Effector CD4-positive, alpha-beta T cell (primary cell): ENCODE results near the gene SHMT2.

ENCODE experiments used
- DNase-seq: peaks from one replicate; pipeline ENCODE4 v3.0.0-alpha.2; 2020

The SHMT2 gene

DNA sequence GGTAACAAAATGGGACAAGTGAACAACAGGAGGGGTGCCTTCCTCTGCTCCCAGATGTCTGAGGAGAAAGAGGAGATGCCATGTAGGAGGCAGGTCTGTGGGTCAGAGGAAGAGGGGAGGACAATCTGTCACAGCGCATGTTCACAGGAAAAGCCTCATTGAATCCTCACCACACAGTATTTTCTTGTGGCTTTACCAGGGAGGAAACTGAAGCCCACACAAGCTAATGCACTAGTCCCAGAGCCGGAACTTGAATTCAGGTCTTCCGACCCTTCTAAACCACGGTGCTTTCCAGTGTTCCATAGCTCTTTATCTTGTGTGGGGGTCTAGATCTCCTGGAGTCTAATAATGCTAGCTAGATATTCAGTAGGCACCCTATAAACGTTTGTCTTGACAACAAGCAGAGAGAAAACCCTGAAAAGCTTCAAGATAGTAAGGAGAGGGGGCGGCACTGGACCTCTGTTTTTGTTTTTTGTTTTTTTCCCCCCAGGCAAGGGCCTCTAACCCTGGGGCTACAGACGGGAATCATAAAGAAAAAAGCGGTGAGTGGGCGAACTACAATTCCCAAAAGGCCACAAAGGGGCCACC is 371 bp upstream of the SHMT2 start:
- no peak for DNase-seq

DNA sequence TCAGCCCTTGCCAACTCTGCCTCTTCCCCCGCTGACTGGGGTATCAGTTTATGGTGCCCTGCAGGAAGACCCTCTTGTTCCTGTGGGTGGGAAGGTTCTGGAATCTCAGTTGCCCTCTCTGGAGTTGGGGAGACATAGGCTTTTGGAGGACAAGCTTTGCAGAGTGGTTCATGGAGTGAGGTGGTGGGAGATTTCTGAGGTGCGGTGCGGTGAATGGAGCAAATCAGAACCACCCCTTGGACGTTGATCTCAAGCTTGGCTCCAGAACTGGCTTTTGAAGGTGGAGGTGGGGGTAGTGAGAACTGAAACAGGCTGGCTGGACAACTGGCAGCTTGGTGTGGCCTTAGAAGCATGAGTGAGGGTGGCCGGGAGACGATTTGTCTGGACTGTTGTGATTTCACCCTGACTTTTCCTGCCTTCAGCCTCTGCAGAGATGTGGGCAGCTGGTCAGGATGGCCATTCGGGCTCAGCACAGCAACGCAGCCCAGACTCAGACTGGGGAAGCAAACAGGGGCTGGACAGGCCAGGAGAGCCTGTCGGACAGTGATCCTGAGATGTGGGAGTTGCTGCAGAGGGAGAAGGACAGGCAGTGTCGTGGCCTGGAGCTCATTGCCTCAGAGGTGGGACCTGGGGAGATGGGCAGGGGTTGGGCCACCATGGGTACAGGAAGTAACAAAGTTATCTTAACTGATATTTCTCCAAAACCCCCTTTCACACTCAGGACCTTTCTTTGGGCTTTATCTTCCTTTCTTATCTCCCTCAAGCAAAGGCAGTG is 1.1 kb downstream of the SHMT2 start:
- no peak for DNase-seq

DNA sequence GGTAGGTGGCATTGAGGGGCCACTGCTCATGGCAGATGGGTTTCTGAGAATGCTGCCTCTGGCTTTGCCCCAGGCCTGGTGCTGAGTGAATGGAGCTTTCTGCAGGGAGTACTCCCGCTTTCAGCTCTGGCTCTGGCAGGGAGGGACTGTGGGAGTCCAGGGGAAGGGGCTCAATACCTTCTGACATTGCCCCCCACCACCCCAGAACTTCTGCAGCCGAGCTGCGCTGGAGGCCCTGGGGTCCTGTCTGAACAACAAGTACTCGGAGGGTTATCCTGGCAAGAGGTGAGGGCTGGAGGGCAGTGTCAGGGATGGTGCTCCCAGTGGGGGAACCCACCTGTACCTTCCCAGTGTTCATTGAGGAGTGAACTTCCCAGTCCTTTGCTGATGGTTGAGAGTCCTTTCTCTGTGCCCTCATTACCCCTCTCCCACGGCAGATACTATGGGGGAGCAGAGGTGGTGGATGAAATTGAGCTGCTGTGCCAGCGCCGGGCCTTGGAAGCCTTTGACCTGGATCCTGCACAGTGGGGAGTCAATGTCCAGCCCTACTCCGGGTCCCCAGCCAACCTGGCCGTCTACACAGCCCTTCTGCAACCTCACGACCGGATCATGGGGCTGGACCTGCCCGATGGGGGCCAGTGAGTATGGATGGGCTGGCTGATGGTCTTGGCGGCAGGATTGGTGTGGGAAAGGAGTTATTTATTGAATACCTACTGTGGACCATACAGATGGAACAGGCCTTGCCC is 1.9 kb downstream of the SHMT2 start:
- no peak for DNase-seq

DNA sequence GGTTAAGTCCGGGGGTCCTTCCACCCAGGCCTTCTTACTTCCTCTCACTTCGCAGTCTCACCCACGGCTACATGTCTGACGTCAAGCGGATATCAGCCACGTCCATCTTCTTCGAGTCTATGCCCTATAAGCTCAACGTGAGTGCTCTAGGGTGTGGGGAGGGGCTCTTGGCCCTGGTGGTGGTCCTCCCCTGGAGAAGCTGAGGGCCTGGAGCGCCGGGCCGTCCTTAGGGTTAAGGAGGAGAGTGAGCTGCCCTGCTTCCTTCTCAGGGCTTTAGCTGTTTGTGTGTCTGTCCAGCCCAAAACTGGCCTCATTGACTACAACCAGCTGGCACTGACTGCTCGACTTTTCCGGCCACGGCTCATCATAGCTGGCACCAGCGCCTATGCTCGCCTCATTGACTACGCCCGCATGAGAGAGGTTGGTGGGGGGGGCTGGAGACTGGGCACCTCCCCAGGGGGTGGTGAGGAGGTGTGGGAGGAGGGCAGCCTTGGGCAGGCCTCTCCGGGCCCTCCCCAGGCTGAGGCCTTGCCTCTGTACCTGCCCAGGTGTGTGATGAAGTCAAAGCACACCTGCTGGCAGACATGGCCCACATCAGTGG is 2.7 kb downstream of the SHMT2 start:
- DNase-seq, result no peak

DNA sequence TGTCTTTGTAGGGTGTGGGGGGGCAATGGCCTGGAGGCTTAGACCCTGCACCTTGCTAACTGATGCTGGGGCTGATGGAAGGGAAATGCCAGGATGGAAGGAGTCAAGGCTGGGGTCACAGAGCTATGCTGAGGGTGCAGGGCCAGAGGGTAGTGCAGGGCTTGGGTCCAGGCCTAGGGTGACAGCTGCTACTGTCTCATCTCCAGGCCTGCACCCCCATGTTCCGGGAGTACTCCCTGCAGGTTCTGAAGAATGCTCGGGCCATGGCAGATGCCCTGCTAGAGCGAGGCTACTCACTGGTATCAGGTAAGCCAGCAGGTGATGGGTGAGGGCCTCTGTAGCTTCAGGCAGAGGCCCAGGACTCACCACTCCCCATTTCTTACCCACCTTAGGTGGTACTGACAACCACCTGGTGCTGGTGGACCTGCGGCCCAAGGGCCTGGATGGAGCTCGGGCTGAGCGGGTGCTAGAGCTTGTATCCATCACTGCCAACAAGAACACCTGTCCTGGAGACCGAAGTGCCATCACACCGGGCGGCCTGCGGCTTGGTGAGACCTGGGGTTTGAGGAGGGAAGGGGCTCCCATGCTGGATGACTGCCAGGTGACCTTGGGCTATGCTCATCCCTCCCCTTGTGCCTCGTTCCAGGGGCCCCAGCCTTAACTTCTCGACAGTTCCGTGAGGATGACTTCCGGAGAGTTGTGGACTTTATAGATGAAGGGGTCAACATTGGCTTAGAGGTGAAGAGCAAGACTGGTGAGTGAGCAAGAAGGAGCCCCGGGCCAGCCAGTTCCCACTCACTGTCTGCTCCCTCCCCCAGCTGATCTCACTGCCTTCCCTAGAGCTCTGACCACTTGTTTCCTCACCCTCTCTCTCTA is 4.1 kb downstream of the SHMT2 start:
- DNase-seq, result no peak

DNA sequence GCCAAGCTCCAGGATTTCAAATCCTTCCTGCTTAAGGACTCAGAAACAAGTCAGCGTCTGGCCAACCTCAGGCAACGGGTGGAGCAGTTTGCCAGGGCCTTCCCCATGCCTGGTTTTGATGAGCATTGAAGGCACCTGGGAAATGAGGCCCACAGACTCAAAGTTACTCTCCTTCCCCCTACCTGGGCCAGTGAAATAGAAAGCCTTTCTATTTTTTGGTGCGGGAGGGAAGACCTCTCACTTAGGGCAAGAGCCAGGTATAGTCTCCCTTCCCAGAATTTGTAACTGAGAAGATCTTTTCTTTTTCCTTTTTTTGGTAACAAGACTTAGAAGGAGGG is 4.7 kb downstream of the SHMT2 start:
- no peak for DNase-seq

DNA sequence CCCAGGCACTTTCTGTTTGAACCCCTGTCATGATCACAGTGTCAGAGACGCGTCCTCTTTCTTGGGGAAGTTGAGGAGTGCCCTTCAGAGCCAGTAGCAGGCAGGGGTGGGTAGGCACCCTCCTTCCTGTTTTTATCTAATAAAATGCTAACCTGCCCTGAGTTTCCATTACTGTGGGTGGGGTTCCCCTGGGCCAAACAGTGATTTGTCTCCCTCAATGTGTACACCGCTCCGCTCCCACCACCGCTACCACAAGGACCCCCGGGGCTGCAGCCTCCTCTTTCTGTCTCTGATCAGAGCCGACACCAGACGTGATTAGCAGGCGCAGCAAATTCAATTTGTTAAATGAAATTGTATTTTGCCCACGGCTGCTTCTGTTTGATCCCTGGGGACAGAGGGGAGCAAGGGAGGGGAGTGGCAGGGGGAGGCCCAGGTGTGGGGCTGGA is 5.1 kb downstream of the SHMT2 start:
- DNase-seq, result no peak

DNA sequence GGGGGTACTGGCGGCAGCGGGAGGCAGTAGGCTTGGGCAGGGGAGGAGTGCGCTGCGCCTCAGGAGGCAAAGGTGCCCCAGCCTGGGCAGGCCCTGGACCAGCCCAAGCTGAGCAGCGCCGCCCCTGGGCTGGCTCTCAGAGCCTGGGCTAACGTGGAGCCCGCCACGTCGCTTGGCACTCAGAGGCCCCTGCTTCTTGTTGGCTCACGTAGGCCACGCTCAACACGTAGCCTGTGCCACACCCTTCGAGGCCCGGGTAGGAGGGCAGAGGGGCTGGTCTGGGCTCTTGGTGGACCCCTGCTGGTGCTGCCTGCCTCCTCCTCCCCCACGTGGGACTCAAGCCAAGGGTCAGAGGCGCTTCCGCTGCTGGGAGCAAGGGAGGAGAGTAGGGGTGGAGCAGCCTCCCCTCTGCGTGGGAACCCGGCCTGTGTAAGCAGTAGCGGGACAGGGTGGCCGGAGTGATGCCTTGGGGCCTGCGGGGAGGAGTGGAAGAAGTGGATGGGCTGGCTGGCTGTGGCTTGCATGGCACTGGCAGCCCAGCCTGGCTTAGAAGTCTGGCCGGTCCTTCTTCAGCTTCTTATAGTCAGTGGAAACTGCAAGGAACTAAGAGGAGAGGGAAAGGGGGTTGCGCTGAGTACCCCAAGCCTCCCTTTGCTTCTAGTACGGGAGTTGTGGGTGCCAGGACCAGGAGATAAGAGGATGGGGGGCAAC is 5.7 kb downstream of the SHMT2 start:
- no peak for DNase-seq

DNA sequence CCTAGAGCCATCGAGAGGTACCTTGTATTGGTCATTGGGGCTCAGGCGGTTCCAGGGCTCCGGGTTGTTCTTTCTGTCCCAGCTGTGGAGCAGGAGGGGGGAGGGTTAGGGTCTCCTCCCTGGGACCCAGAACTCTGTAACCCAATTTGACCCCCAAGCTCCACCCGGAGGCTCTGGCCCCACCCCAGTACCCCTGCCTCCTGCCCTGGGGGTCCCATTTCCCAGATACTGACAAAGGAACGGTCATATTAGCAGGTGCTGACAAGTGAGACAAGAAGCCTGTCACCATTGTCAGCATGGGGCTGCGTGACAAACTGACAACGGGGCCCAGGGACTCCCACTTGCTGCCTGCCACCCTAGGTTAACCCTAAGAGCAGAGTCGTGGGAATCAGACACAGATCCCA is 6.2 kb downstream of the SHMT2 start:
- no peak for DNase-seq

DNA sequence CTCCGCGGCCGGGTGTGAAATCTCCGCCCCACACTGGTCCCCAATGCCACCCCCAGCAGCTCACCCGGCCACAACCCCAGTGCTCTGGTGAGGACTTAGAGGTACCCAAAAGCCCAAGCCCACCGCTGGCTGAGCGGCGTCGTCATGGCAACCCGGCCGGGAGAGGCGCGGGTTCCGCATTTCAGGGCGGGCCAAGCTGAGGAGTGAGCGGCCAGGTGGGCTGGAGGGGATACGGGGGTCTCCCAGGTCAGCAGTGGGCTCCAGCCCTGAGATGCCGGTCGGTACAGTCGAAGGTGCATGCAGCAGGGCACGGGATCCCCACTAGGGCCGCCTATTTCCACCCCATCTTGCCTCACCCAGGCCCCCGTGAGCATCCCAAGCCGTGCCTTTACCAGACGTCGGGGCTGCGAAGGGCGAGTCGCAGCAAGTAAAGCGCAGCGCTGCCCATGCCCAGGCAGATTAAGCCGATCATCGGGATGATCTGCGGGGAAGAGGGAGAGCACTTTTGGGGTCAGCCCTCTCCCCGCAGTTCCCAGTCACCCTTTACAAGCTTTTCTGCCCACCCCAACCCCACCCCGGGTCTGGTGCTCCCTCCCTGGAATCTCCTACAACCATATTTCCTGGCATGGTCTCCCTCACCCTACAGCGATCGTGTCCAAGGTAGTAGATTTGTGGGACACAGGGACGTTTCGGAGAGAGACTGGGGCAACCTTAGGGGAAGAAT is 6.9 kb downstream of the SHMT2 start:
- DNase-seq, result no peak

DNA sequence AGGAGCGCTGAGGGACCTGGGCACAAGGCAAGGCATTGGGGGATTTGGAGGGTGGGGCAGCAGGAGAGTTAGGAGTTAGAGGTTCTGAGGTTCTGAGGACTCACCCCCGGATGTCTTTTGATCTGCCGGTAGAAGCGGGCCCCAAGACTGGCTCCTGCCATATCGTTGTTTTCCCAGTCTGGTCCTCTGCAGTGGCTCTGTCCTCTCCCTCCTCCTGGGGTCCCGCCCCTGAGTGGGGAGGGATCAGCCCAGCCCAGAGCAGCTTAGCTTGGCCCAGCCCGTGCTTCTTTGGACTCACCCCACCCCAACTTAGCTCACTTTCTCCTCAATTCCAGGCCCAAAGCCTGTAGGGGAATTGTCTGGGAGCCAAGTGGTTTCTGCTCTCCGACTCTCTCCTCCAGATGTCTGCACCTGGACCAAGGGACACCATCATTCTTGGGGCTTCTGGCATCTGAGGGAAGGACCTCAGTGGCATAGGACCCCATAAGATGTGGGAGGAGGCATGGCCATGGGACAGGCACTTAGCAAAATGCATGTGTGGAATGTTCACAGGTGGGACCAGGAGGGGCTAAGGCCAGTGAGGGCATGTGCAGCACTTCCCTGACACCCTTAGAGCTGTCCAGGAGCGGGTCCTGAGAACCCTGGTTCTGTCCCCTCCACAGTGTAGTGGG is 7.5 kb downstream of the SHMT2 start:
- no peak for DNase-seq

DNA sequence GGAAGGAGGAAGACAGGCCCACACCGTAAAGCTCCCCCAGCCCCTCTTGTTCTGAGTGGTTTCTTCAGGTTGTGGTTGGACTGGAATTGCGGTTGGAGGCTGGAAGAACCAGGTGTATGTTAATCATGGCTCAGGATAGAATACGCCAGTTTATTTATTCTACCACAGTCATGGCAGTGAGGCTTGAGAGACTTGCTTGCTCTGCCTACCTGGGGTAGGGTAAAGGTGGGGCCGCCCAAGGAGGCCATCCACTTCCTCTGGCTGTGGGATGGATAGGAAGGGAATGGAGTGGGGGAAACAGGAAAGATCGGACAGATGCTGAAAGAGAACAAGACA is 8.1 kb downstream of the SHMT2 start:
- DNase-seq, result no peak

DNA sequence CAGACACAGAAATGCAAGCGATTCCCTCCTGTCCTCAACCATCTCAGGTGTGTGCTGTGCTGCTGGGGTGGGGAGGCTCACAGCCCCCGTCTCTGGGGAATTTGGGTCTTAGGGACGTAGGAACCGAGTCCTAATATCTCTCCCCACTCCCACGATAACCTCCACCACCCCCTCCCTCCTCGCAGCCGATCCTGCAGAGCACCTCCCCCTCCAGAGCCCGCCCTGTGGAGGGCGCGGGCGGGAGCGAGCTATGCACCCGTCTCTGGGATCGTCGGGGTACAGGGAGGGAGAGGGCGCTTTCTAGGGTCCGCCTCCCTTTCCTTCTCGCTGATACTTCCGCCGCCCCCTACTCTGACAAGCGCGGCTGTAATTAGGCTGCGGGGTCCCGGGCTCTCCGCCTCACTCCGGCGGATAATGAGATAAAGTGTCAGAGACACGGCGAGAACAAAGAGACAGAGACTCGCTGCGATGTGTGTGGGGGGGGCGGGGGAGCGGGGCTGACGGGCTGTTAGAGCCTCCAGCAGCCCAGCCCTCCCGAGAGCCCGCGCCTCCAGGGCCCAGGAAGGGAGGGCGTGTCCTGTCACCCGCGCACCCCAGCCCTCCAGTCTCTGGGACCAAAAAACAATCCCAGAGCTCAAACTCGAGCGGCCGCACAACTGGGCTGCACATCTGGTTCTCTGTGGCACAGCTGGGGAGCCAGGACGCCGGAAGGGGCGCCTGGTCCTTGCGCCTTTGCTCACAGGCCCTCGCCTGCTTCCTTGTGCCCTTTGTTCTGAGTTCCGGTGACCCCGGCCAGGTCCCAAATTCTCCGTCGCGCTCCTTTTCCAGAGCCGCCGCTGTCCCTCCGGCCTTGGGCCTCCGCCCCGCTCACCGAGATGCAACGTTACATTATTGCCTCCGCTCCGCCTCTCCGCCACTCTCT is 8.7 kb downstream of the SHMT2 start:
- no peak for DNase-seq

DNA sequence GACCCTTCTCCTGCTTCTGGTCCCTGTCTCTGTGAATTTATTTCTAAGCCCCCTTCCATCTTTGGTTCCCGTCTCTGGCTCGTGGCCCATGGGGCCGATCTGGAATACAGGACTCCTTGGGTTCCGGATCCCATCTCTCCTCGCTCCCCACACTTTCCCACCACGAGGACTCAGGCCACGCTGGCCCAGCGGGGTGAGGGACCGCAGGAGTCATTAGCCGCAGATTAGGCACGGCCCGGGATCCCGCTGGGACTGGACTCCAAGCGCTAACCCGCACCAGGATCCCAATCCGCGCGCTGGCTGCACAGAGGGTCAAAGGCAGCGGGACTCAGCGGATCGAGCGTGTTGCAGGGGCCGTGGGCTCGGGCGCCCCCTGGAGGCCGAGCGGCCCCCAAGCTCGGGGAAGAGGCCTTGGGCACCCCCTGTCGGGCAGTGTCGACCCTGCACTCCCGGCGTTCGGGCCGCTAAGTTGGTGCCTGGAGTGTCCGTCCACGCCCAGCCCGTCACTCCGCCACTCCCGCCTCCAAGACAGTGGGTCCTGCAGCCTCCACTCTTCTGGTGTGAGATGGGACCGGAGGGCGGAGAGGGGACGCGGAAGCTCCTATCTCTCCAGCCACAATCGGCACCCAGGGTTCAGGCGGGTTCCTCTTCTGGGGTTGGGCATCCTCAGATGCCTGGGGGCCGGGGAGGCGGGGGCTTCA is 9.5 kb downstream of the SHMT2 start:
- DNase-seq, result peak; percentile 80

DNA sequence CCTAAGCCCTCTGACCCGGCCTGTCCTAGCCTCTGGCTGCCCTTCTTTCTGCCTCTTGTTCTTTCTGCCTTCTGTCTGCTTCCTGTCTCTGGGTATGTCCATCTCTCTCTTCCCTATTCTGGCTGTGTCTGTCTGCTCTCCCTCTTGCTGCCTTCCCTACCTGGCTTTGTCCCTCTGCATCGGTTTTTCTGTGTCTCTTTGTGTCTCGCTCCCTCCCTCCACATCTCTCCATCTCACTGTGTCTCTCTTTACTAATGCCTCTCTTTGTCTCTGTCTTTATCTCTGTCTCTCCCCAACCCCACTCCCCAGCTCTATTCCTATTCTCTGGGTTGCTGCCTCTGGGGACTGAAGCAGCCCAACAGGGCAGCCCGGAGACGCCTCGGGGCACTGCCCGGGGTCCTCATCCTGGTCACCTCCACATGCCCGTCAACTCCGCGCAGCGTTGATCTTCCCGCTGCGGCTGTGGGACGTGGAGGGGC is 10.1 kb downstream of the SHMT2 start:
- DNase-seq, result no peak

DNA sequence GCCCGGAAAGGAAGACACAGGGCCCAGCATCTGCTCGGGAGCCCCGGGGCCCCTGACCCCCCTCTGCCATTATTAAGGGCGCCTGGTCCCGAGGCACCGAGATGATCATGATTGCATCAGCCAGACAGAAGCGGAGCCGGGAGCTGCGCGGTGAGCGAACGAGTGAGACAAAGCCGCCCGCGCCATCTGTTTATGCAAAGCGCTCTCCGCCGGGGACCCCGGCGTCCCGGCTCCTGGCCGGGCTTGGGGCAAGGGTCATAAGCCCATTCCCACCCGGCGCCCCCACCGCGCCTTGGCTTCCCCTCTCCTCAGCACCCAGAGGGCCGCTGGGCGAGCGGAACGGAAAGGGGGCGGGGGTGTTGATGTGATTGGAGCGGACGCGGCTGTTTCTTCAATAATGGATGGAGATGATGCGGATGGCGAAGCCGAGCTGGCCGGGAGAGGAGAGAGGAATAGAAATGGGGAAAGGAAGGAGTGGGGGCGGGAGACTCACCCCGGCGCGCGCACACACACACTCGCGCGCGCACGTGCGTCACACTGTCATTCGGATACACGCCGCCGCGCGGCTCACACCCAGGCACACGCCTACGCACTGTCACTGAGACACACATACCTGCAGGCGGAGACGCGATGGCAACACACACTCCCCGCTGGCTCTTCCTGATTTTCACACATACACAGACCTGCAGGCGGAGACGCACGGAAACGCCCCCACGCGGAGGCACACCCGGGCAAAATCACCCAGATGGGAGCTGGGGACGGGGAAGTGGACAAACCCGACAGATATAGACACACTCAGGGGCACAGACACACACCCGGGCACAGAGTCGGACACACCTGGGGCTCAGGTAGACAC is 10.8 kb downstream of the SHMT2 start:
- peak; percentile 65 for DNase-seq

DNA sequence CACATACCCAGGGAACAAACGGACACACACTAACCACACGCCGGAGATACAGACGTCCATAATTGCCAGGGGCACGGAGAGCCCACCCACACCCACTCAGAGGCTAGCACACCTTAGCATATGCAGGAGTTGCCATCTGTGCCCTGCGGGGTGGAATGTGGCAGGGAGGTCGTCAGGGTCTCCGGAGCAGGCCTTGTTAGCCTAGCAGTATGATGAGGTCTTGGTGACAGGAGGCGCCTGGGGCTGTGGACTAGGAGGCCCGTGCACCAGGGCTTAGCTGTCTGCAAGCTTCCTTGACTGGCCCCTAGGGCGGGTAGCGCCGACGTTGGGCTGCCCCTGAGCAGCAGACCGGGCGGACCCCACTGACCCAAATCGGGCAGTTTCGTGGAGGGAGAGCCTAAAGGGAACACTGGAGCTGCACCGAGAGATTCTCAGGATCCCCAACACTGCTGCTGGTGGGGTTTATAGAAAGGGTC is 11.5 kb downstream of the SHMT2 start:
- no peak for DNase-seq
